Measurements from ENCODE around the gene FNBP1. TPM values are rescaled to one million over a fixed set of nuclear protein-coding genes. Genes with fewer than 3 reads are reported as not detected.

FNBP1 gene
- total and polyA plus RNA-seq, 2 of the 13 experiments (the other 11 are each of a cell fraction or from before 2014, with no cell fraction given), result 5.4 to 19.5 TPM

DNA sequence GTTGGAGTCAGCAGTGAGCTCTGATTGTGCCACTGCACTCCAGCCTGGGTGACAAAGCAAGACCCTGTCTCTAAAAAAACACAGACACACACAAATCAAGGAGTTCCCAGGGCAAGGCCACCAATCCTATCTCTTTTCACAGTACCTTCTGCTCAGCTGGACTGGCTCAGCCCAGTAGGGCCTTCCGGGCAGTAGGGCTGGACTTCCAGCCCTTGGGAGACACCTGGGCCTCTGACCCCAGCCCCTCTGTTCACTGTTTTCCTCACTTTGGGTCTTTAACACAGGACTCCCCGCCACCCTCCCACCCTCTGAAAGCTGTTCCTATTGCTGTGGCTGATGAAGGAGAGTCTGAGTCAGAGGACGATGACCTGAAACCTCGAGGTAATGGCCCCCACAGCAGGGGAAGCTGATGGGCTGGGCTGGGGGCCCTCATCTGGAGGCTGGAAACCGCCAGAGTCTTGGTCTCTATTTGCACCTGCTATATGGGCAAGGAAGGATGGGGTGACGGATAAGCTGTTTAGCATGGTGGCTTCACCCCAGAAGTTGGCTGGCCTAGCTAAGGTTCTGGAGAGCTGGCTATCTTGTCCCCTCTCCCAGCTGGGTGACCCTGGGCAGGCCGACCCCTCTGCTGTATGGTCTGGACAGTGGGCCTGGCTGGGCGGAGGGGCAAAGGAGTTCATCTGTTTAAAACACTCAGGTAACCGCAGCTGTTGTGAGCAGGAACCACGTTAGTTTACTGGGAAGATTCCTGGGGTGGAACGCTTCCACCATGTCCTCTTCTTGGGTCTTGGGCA, 182.1 kb downstream of the FNBP1 start:
- FAIRE-seq, result no peak
- H2AFZ ChIP-seq (ENCODE audit: low read length), result no peak overlapping the region
- WGBS (ENCODE audit: low lambda C conversion rate), result 56% methylated on average over 5 of the region's 11 CpGs

More for the DNA sequence above, 182.1 kb downstream of the FNBP1 start:
- no peaks in the 10 kb centered on the region for H3K9me3 ChIP-seq (ENCODE audit: low read length)
- BruUV-seq (replicated peaks), result no TSS peak
- H3K79me2 ChIP-seq (ENCODE audit: insufficient read depth, low read length), result no peaks in the 10 kb centered on the region
- no peak overlapping the region for H3K4me2 ChIP-seq (ENCODE audit: low read depth, low read length)
- ChIA-PET CTCF (ENCODE audit: low intra/inter-chr PET ratio, low total read pairs) (no interaction called here), POLR2A (no interaction called here)
- no peak overlapping the region for H3K27ac ChIP-seq (ENCODE audit: extremely low read length, insufficient read depth, low read length)
- no peak for ATAC-seq
- DNase-seq (ENCODE audit: low spot score), result no peak
- intact Hi-C loops (cut with micrococcal nuclease; ENCODE audit: unreplicated experiment), result no loop called here
- H3K4me3 ChIP-seq (replicated peaks in 1 of 3; ENCODE audit: insufficient read depth in 1 of 3, low read depth in 2 of 3, low read length in 3 of 3), result no peak overlapping the region
- TF ChIP-seq CREB1 (IDR thresholded peaks at IDR 0.05) (no peak), CREB1 (CRISPR knock-in tag; IDR thresholded peaks at IDR 0.05) (no peak), ZNF597 (CRISPR knock-in tag; IDR thresholded peaks at IDR 0.05) (no peak), EHMT2 (IDR thresholded peaks at IDR 0.05; ENCODE audit: borderline replicate concordance, low read depth, low read length) (no peak), SMAD9 (CRISPR knock-in tag; IDR thresholded peaks at IDR 0.05) (no peak), DRAP1 (CRISPR knock-in tag; IDR thresholded peaks at IDR 0.05) (no peak), ZSCAN30 (CRISPR knock-in tag; IDR thresholded peaks at IDR 0.05) (no peak), TBX2 (CRISPR knock-in tag; IDR thresholded peaks at IDR 0.05; ENCODE audit: borderline replicate concordance) (no peak)
- TF ChIP-seq, protein P1, sequence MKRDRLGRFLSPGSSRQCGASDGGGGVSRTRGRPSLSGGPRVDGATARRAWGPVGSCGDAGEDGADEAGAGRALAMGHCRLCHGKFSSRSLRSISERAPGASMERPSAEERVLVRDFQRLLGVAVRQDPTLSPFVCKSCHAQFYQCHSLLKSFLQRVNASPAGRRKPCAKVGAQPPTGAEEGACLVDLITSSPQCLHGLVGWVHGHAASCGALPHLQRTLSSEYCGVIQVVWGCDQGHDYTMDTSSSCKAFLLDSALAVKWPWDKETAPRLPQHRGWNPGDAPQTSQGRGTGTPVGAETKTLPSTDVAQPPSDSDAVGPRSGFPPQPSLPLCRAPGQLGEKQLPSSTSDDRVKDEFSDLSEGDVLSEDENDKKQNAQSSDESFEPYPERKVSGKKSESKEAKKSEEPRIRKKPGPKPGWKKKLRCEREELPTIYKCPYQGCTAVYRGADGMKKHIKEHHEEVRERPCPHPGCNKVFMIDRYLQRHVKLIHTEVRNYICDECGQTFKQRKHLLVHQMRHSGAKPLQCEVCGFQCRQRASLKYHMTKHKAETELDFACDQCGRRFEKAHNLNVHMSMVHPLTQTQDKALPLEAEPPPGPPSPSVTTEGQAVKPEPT (CRISPR knock-in tag; IDR thresholded peaks at IDR 0.05; ENCODE audit: low read depth), result no peak
- H3K4me1 ChIP-seq (ENCODE audit: insufficient read depth, low read length), result no peaks in the 10 kb centered on the region
- in situ Hi-C loops (cut with HindIII; ENCODE audit: extremely low pct_ligation_motif_present, low pct_unique_long_range_greater_than_20kb), result no loop called here
- no peaks in the 10 kb centered on the region for H3K27me3 ChIP-seq (ENCODE audit: control insufficient read depth in 1 of 2, insufficient read depth in 2 of 2, low read length in 2 of 2)
- H3K9ac ChIP-seq (ENCODE audit: insufficient read depth, low read depth, low read length), result no peak overlapping the region
- H3K36me3 ChIP-seq (replicated peaks in 1 of 2; ENCODE audit: control insufficient read depth in 1 of 2, insufficient read depth in 2 of 2, low read length in 2 of 2), result peaks cover 5 to 14% of the 10 kb centered on the region in 2 experiments; a peak in 2 of 5 replicates
- no peaks in the 10 kb centered on the region for H4K20me1 ChIP-seq (ENCODE audit: insufficient read depth, low read length)
